ENCODE measurements around the gene CXCL5.
"Not testable (repeated sequence)": the region's sequence is repeated elsewhere in the genome, so short reads cannot be mapped to it uniquely, and the experiment has no call there.

Gene CXCL5

DNA sequence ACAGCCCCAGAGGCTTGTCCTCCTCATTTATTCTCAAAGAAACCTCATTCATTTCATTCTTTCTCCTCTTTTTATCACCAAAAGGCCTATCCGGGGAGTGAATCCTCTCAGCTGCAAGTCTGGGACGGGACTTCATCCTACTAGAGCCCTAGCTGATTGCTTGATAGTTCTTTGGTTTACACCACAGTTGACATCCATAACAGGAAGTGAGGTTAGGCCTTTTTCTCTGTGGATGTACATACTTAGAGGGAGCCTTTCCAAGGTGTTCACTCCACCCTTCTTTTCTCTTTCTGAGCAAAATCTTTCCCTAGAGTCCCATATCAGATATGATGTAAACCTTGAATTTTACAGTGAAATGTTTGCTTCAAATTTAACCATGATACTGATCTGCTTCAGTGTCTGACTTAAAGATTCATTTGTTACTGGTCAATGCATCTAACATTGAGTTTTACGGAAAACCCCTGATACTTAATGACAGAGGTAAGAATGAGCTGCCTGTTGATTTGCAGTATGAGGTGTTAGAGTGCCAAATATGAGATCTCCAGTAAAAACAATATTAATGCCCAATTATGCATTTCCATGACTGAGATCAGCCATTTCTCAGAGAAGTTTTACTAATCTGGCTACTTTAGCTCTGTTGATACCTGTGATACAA is 16.8 kb upstream of the CXCL5 start:
- DNase-seq = no peak

DNA sequence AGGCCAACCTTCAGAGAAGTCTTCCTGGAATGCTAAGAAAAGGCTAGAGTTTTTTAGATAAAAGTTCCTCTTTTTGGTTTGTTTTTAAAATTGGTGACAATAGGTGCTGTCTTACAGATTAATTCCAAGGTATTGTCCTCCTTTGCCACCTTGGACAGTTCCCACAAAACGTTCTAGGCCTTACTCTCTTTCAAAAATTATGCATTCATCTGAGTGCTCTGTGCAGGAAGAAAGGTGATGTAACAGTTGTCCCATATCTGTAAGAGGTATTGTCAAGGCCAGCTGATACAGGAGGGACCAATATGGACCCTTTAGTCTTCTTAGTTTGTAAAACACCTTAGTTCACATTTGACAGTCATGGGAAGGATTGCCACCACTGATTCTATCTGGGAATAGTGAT is 15.9 kb upstream of the CXCL5 start:
- no peak for DNase-seq

DNA sequence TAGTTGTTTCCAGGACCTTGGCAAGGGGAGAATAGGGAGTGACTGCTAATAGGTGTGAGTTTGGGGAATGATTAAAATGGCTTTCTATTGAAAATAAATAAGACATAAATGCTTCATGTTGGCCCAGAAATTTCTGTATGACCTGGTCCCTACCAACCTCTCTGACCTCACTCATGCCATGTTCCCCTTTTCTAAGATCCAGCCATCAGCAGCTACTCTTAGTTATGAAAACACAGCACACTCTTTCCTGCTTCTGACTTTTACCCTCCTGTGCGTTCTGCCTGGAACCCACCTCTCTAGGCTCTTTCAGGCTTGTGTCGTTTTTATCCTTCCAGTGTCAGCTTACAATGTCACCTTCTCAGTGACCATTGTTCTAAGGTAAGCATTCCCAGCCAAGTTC is 14.8 kb upstream of the CXCL5 start:
- no peak for DNase-seq

DNA sequence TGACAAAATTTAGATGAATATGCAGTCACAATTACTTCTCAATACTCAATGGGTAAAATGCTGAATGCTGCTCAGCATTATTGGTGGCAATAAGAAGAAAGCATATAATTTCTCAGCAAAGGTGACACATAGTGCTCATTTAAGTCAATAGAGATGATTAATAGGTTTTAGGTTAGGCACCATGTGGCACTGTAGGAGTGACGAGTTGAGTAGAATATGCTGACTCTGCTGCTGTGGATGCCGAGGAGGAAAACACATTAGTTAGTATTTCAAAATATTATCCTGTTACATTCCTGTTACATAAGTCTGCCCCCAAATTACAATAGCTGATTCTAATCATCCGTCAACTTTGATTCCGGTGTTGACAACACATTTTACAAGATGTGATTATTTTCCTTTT is 13.7 kb upstream of the CXCL5 start:
- DNase-seq = no peak

DNA sequence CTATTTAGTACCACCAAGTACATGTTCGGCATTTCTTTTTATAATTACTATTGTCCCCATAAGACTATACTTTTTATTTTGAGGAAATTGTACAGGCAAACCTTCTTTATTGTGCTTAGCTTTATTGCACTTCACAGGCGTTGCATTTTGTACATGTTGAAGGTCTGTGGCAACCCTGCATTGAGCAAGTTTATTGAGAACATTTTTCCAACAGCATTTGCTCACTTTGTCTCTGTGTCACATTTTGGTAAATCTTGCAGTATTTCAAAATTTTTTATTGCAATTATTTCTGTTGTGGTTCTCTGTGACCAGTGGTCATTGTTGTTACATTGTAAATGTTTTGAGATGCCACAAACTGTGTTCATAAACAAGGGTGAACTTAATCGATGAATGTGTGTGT is 10.8 kb upstream of the CXCL5 start:
- no peak for DNase-seq

DNA sequence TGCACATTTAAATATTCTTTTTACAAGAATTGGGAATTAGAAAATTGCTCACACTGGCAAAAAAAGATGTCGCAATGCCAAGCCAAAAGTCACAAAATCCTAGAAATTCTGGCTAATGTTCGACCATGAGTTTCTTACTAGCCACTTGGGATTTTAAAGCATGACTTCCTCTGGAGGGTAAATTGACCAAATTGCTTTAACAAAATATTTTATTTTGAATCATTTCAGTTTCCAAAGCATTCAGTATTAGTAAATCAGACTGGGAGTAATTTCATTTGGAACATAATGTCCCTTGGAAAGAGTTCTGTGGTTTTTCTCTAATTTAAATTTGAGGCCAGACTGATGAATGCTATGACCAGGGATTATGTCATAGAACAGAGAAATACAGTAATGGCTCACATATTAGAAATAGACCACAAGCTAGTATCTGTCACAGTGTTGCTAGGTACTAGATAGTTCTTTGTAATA is 7.6 kb upstream of the CXCL5 start:
- no peak for DNase-seq

DNA sequence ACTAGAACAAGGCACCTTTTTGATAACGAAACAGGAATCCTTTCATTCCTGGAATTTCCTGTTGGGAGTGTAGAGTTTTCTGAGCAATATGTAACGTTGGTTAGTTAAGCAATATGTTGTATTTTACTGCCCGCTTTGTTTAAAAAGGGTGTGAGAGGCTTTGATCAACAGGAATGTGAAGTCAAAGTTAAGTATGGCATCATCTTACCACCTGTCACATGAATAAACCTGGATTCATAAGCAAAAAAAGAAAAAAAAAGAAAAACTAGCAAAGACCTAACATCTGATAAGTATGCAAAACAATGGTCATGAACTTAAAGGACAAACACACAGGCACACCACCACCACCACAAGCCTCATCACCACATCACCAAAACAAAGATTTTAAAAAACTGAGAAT is 7.1 kb upstream of the CXCL5 start:
- no peak for DNase-seq

DNA sequence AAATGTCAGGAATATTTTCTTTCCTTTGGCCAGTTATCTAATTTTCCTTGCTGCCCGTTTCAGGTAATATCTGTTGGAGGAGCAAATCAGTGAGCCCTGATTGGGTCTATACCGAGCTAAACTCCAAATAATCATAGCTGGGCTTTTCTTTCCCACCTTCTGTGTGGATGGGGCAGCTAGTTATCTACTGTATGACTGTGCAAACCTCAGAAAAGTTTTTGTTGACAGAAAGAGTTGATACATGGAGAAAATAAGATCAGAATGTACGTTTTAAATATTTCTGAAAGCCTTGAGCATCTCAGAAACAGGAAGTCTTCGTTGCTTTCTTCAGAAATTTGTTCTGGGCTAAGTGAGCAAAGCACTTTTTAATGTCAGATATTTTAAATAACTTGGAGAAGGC is 6.2 kb upstream of the CXCL5 start:
- no peak for DNase-seq

DNA sequence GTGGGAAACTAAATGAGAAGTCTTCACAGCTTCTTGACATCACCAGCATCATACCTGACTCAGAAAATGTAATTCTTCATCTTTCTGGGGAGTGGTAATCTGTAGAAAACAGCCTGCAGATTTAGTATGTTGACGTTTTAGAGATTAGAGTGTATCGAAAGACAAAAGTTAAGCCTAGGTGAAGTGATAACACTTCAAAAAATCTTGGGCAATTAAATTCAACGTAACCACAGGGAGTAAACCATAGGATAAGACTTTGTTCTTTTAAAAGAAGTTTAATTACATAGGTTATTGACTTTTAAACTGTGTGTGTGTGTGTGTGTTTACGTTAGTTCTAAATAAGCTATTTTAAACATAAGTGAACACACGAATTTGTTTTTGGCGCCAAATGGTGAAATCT is 1.8 kb upstream of the CXCL5 start:
- no peak for DNase-seq

DNA sequence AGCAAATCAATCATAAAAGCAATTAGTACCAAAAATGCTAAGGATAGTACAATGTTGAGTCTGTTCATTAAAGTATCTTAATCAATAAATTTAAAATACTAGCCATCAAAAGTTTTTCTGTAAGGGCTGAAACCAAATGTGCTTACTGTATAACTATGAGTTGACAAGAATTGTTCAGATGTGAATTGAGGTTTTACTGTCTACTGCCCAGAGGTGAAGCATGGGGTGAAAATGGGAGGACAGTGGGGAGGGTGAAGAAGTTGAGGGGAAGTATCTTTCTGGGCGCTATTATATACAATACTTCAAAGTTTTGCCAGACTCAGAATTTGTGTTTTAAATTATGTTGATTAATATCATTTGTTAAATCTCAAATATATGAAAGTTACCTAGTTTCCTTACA is 6.4 kb downstream of the CXCL5 start:
- DNase-seq = no peak

DNA sequence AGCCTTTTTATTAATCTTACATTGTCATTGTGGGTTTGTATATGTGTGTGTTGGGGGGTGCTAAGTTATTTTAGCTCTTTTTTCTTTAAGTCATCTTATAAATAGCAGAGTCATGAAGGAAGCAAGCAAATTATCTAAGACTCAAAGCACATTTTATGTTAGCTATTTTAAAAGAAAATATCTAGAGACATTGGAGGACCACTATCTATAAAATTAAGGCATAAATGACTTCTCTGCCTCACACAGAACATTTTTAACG is 6.8 kb downstream of the CXCL5 start:
- DNase-seq = no peak

DNA sequence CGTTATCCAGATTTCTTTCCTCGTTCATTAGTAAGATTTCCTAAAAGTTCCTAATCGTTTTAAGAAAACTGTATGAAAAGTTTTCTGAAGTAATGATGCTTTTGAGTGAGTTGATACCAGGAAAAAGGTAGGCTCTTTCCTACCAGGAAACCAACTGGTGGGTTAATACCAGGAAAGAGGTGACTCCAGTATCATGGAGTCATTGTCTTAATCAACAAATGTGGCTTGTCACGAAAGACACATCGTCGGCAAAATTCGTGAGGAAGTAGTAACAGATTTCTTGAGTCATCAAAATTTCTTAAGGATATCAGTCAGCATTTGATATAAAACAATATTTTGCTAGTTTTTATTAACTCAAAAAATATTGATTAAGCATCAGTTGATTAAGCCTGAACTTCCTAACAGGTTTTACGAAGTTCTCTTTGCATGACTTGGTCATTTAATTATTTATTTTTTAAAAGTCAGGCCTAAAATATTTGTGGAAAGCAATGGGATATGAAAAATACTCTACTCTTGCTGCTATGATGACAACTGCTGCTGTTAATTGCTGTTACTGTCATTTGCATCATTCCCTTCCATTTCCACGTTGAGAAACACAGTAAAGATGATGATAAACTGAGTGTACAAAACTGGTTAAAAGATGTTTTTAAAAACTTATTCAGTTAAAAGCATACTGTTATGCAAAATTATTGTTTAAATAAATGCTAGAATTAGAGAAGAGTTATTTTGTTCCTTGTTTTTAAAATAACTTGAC is 7.3 kb downstream of the CXCL5 start:
- no peak for DNase-seq

DNA sequence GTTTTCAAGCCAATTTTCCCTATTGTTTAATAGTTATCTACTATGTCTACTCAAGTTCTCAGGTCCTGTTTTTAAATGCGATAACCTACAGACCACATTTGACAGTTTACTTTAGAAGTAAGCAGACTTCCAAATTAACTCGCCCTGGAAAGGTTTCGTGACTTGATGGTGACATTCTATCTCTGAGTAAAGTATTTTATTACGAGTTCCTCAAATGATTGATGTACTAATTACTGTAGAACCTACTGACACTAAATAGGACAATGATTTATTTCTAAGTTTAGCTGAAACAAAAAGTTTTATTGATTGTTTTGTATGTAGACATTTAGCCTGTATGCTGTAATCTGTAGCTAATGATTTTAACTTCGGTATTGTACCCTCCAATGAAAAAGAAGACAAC is 8.5 kb downstream of the CXCL5 start:
- no peak for DNase-seq

DNA sequence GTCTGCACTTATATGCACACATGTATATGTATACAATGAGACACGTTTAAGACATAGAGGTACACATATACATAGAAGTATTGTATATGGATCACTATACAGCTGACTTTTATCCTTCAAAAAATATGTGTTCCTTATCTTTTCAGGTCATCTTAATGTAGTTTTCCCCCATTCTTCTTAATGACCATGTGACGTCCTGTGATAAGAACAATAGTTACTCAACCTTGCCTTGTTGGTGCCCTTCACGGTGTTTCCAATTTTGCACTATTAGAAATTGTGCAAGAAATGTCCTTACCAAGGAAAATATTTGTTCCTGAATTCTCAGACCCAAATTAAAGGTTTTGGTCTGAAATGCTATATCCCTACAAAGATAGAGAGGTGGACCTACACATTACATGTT is 9.4 kb downstream of the CXCL5 start:
- DNase-seq = no peak

DNA sequence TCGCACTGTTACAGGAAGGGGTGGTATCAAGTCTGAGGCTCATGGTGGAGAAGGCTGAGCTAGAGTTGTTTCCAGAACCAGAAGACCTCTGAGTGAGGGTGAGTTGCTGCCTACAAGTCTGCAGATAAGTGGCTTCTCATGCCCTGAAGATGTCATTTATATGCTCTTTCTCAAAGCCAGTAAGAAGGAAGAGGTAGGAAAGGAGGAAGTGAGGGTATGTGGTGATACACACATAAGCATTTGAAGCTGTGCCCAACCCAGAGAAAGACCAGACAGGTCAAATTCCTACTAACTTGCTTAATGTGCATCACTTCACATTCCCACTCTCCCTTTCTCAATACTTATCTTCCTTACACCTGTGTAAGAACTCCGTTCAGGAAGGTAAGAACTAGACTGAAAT is 10.4 kb downstream of the CXCL5 start, which contains the start of gene PPBP:
PPBP (minus strand) TSS at position 130 of the 400 bp plus-strand sequence; CDS start at position 43, 87 bp downstream.
- no peak for DNase-seq

DNA sequence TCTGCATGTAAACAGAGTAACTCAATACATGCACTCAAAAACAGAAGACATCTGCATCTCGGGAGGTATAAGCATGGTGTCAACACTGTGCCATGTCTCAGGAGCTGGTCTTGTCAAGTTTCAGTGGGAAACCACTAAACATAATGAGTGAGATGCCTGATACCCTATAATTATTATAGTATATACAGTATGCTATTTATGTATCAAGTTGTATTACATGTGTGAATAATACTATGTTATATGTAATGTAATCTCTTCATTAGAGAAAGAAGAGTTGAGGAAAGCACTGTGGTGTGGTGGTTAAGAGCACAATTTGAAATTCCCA is 13.0 kb downstream of the CXCL5 start:
- no peak for DNase-seq

DNA sequence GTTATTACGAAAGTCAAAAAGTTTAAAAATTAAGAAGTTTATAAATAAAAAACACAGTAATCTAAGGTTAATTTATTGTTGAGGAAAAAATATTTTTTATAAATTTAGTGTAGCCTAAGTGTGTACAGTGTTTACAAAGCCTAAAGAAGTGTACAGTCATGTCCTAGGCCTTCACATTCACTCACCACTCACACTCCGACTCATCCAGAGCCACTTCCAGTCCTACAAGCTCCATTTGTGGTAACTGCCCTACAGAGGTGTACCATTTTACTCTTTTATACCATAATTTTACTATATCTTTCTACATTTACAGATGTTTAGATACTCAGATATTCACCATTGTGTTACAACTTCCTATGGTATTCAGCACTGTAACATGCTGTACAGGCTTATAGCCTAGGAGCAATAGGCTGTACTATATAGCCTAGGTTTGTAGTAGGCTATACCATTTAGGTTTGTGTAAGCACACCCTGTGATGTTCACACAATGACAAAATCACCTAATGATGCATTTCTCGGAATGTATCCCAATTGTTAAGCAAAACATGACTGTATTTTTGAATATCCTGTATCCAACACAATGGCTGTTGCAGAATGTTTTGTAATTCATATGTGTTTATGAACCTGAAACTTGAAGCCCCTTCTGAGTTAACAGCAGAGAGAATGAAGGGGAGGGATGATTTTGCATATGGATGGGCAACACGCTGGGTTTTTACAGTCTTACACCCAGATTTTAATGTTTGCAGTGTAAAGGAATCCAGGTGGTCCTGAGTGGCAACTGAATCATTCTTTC is 13.5 kb downstream of the CXCL5 start:
- no peak for DNase-seq

DNA sequence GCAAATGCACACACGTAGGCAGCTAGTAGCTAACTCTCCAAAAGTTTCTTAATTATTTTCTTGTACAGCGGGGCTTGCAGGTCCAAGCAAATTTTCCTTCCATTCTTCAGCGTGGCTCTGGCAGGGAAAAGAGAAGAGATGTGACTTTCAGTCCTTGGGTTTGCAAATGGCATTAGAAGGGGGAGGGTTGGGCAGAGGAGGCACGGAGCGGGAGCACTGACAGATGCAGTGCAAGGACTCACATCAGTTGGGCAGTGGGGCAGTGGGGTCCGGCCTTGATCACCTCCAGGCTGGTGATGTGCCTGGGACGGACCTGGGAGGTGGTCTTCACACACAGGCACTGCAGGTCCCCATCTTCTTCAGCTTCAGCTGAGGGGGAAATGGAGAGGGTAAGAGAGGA is 17.3 kb downstream of the CXCL5 start:
- DNase-seq = not testable (repeated sequence)

DNA sequence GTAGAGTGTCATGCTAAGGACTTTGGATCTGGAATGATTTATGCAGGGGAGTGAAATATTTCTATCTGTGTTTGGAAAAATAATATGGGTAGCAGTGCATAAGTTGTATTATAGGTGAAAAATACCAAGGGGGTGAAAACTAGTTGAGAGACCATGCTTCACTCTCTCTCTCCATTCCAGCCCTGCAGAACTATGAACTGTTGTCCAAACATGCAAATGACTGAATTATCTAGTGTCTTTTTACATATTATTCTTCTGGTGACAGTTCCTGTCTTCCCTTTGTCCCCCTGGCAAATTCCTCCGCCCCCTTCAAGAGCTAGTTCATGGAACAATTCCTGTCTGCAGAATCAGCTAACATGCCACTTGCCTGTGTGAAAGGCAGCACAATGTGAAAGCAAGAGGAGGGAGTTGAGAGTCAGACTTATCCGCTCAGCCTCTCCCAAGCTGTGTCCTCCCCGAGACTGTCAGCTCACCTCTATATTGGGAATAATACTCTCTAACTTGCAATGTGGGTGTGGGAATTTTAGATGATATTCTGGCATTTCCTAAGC is 19.0 kb downstream of the CXCL5 start:
- no peak for DNase-seq

DNA sequence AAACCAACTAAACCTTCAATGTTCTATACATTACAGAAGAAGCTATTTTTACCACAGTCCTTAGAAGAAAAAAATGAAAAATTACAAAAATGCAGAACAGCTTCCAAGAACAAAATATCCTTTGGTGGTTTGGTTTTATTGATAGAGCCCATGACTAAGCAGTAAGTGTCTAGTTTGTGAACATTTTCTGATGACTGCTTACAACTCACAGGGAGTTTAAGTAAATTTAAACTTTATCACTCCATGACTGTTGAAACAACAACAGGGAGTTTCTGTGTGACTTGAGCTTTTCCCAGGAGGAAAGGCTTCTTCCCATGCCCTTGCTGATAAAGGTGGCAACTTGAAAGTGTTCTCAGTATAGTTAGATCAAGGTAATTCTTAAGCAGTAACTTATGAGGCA is 19.6 kb downstream of the CXCL5 start:
- DNase-seq = no peak

DNA sequence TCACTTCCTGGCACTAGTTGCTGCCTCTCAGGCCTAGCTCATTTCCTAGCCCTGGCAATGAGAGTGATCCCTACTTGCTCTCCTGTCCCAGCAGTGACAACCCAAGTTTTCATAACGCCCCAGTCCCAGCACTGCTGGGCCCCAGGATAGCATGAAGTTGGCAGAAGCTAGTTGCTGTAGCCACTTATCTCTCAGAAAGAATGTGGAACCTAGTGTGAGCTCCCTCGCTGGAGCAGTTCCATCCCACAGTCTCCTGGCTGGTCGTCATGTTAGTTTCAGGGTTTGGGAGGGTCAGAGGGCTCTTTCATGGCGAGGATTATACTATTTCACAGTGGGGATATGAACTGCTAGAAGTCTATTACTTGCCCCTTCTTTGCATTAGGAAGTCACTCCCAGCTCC is 21.8 kb downstream of the CXCL5 start:
- no peak for DNase-seq

DNA sequence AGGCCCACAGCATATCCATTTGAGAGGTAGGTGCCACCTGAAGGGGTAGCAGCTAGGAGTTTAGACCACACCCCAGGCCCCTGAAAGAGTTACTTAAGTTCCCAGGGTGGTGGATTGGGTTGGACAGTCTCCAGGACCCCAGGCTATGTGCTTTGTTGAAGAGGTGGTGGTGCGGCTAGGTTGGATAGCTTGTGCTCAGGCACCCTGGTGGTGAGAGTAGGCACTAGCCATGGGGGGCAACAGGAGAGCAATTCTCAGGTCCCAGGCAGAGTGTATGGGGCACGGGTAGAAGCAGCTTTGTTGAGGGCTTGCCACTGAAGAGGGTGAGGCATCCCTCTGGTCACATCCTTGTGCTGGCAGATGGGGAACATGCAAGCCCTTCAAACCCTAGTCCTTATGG is 22.3 kb downstream of the CXCL5 start:
- DNase-seq = no peak

DNA sequence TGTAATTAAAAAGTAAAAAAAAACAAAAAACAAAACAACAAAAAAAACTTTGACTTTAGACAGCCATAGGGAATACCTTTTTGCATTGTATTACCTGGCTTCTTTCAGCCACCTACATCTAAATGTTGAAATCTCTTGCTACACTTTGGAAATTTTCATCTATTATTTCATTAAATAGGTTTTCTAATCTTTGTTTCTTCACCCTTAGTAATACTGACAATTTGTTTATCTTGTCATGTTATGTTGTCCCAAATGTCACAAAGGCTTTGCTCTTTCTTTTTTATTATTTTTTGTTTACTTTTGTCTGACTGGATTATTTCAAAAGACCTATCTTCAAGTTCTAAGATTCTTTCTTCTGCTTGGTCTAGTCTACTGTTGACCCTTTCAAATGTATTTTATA is 24.1 kb downstream of the CXCL5 start:
- no peak for DNase-seq

All from amygdala (tissue), 56 donors.